Right lobe of liver (tissue), 4 donors: Measurements from ENCODE around the gene TCFL5.

ENCODE experiments used
- CTCF ChIP-seq, 4 donors: fragments of 200-600 bp in 3 of 4; fragments of 450-650 bp in 1 of 4; IDR thresholded peaks; one replicate each; pipeline versions ENCODE4 v1.5.1 to v1.8.0; 2016 to 2022; ENCODE audit warnings: antibody characterized with exemption in 4 of 4, mild to moderate bottlenecking in 2 of 4
- POLR2A ChIP-seq: fragments of 450-650 bp; IDR thresholded peaks from one replicate; pipeline ENCODE4 v1.6.1; 2017; ENCODE audit warnings: antibody characterized with exemption, mild to moderate bottlenecking
- donor health status: DM: no; HTN: no; CAD: no.
- donor health status: DM: no; HTN: no; CAD: no.
- donor health status: DM: no; HTN: yes; CAD: no.

GRCh38 chr20:62837790-62838127 is 23.9 kb downstream of the TCFL5 start:
- TF ChIP-seq CTCF (IDR thresholded peaks at IDR 0.05) (no peak), POLR2A (no peak)
